ENCODE data around the gene PIK3C2B. TPM values are rescaled to one million over a fixed set of nuclear protein-coding genes. Genes with fewer than 3 reads are reported as not detected.

PIK3C2B gene
- total RNA-seq, 1 donor from 2014 or later: 31.8 TPM

- no peaks in the 10 kb centered on the region for H3K9me3 ChIP-seq (ENCODE audit: control insufficient read depth in 3 of 3, low read length in 3 of 3)
- H3K9ac ChIP-seq (ENCODE audit: low read depth in 1 of 3, low read length in 3 of 3): peak overlapping the region in 1 of 3 donors; percentile 30
- peaks cover 78 to 81% (median 79%) of the 10 kb centered on the region in 3 donors for H3K4me1 ChIP-seq (ENCODE audit: control insufficient read depth in 3 of 3, insufficient read depth in 3 of 3, low read length in 3 of 3)
- no peaks in the 10 kb centered on the region for H3K36me3 ChIP-seq (ENCODE audit: control insufficient read depth in 3 of 3, insufficient read depth in 3 of 3, low read length in 3 of 3)
- no peak overlapping the region for H3K27ac ChIP-seq (ENCODE audit: low read depth, low read length)
- no peak overlapping the region for H3K4me3 ChIP-seq (ENCODE audit: low read length in 3 of 3)
- H3K27me3 ChIP-seq (ENCODE audit: control insufficient read depth in 3 of 3, insufficient read depth in 3 of 3, low read length in 3 of 3): no peaks in the 10 kb centered on the region
Observed at GRCh38 chr1:204480515-204480914, 14.1 kb downstream of the PIK3C2B start.

GRCh38 chr1:204479387-204480136 lies 15.0 kb downstream of the PIK3C2B start:
- Histone ChIP-seq H3K9ac (ENCODE audit: low read depth in 1 of 3, low read length in 3 of 3) (peak overlapping the region in 1 of 3 donors; percentile 25), H3K9me3 (ENCODE audit: control insufficient read depth in 3 of 3, low read length in 3 of 3) (no peaks in the 10 kb centered on the region), H3K4me1 (ENCODE audit: control insufficient read depth in 3 of 3, insufficient read depth in 3 of 3, low read length in 3 of 3) (peaks cover 84 to 89% (median 87%) of the 10 kb centered on the region in 3 donors), H3K27ac (ENCODE audit: low read depth, low read length) (no peak overlapping the region), H3K4me3 (ENCODE audit: low read length in 3 of 3) (no peak overlapping the region), H3K27me3 (ENCODE audit: control insufficient read depth in 3 of 3, insufficient read depth in 3 of 3, low read length in 3 of 3) (no peaks in the 10 kb centered on the region), H3K36me3 (ENCODE audit: control insufficient read depth in 3 of 3, insufficient read depth in 3 of 3, low read length in 3 of 3) (no peaks in the 10 kb centered on the region)

- H3K27me3 ChIP-seq (ENCODE audit: control insufficient read depth in 3 of 3, insufficient read depth in 3 of 3, low read length in 3 of 3): no peaks in the 10 kb centered on the region
- H3K4me3 ChIP-seq (ENCODE audit: low read length in 3 of 3): peak overlapping the region in 1 of 3 donors; percentile 20
- H3K9me3 ChIP-seq (ENCODE audit: control insufficient read depth in 3 of 3, low read length in 3 of 3): no peaks in the 10 kb centered on the region
- no peaks in the 10 kb centered on the region for H3K36me3 ChIP-seq (ENCODE audit: control insufficient read depth in 3 of 3, insufficient read depth in 3 of 3, low read length in 3 of 3)
- H3K9ac ChIP-seq (ENCODE audit: low read depth in 1 of 3, low read length in 3 of 3): peak overlapping the region in 2 of 3 donors; percentile 10 to 19
- H3K4me1 ChIP-seq (ENCODE audit: control insufficient read depth in 3 of 3, insufficient read depth in 3 of 3, low read length in 3 of 3): peaks cover 84 to 92% (median 89%) of the 10 kb centered on the region in 3 donors
- no peak overlapping the region for H3K27ac ChIP-seq (ENCODE audit: low read depth, low read length)
Observed at GRCh38 chr1:204478921-204479320, 15.7 kb downstream of the PIK3C2B start.

- H3K36me3 ChIP-seq (ENCODE audit: control insufficient read depth in 3 of 3, insufficient read depth in 3 of 3, low read length in 3 of 3): no peaks in the 10 kb centered on the region
- H3K4me1 ChIP-seq (ENCODE audit: control insufficient read depth in 3 of 3, insufficient read depth in 3 of 3, low read length in 3 of 3): peaks cover 82 to 87% (median 83%) of the 10 kb centered on the region in 3 donors
- H3K9ac ChIP-seq (ENCODE audit: low read depth in 1 of 3, low read length in 3 of 3): peak overlapping the region in 1 of 3 donors; percentile 10
- H3K27me3 ChIP-seq (ENCODE audit: control insufficient read depth in 3 of 3, insufficient read depth in 3 of 3, low read length in 3 of 3): no peaks in the 10 kb centered on the region
- peak overlapping the region in 1 of 3 donors; percentile 20 for H3K4me3 ChIP-seq (ENCODE audit: low read length in 3 of 3)
- H3K9me3 ChIP-seq (ENCODE audit: control insufficient read depth in 3 of 3, low read length in 3 of 3): no peaks in the 10 kb centered on the region
- H3K27ac ChIP-seq (ENCODE audit: low read depth, low read length): no peak overlapping the region
Observed at GRCh38 chr1:204478172-204478899, 16.3 kb downstream of the PIK3C2B start.

GRCh38 chr1:204477036-204477740 lies 17.4 kb downstream of the PIK3C2B start:
- Histone ChIP-seq H3K9me3 (ENCODE audit: control insufficient read depth in 3 of 3, low read length in 3 of 3) (no peaks in the 10 kb centered on the region), H3K27ac (ENCODE audit: low read depth, low read length) (no peak overlapping the region), H3K4me3 (ENCODE audit: low read length in 3 of 3) (peak overlapping the region in 1 of 3 donors; percentile 35), H3K36me3 (ENCODE audit: control insufficient read depth in 3 of 3, insufficient read depth in 3 of 3, low read length in 3 of 3) (no peaks in the 10 kb centered on the region), H3K4me1 (ENCODE audit: control insufficient read depth in 3 of 3, insufficient read depth in 3 of 3, low read length in 3 of 3) (peaks cover 73 to 78% (median 75%) of the 10 kb centered on the region in 3 donors), H3K9ac (ENCODE audit: low read depth in 1 of 3, low read length in 3 of 3) (peak overlapping the region in 2 of 3 donors; percentile 3 to 16), H3K27me3 (ENCODE audit: control insufficient read depth in 3 of 3, insufficient read depth in 3 of 3, low read length in 3 of 3) (no peaks in the 10 kb centered on the region)

- Histone ChIP-seq H3K4me1 (ENCODE audit: control insufficient read depth in 3 of 3, insufficient read depth in 3 of 3, low read length in 3 of 3) (peaks cover 67 to 71% (median 69%) of the 10 kb centered on the region in 3 donors), H3K27ac (ENCODE audit: low read depth, low read length) (no peak overlapping the region)
Observed at GRCh38 chr1:204476563-204476962, 18.0 kb downstream of the PIK3C2B start.

GRCh38 chr1:204475656-204476432 lies 18.8 kb downstream of the PIK3C2B start:
- H3K9ac ChIP-seq (ENCODE audit: low read depth in 1 of 3, low read length in 3 of 3): peak overlapping the region in 1 of 3 donors; percentile 54
- H3K36me3 ChIP-seq (ENCODE audit: control insufficient read depth in 3 of 3, insufficient read depth in 3 of 3, low read length in 3 of 3): no peaks in the 10 kb centered on the region
- no peaks in the 10 kb centered on the region for H3K9me3 ChIP-seq (ENCODE audit: control insufficient read depth in 3 of 3, low read length in 3 of 3)
- peaks cover 60 to 65% (median 63%) of the 10 kb centered on the region in 3 donors for H3K4me1 ChIP-seq (ENCODE audit: control insufficient read depth in 3 of 3, insufficient read depth in 3 of 3, low read length in 3 of 3)
- H3K27me3 ChIP-seq (ENCODE audit: control insufficient read depth in 3 of 3, insufficient read depth in 3 of 3, low read length in 3 of 3): no peaks in the 10 kb centered on the region
- H3K27ac ChIP-seq (ENCODE audit: low read depth, low read length): peak overlapping the region; percentile 38
- H3K4me3 ChIP-seq (ENCODE audit: low read length in 3 of 3): peak overlapping the region in 2 of 3 donors; percentile 4 to 29

More at GRCh38 chr1:204476563-204476962, 18.0 kb downstream of the PIK3C2B start:
- no peaks in the 10 kb centered on the region for H3K27me3 ChIP-seq (ENCODE audit: control insufficient read depth in 3 of 3, insufficient read depth in 3 of 3, low read length in 3 of 3)
- no peaks in the 10 kb centered on the region for H3K36me3 ChIP-seq (ENCODE audit: control insufficient read depth in 3 of 3, insufficient read depth in 3 of 3, low read length in 3 of 3)
- no peak overlapping the region for H3K9ac ChIP-seq (ENCODE audit: low read depth in 1 of 3, low read length in 3 of 3)
- no peaks in the 10 kb centered on the region for H3K9me3 ChIP-seq (ENCODE audit: control insufficient read depth in 3 of 3, low read length in 3 of 3)
- H3K4me3 ChIP-seq (ENCODE audit: low read length in 3 of 3): no peak overlapping the region

GRCh38 chr1:204473400-204473965 lies 21.1 kb downstream of the PIK3C2B start:
- peaks cover 0 to 7% (median 2%) of the 10 kb centered on the region in 3 donors for H3K36me3 ChIP-seq (ENCODE audit: control insufficient read depth in 3 of 3, insufficient read depth in 3 of 3, low read length in 3 of 3)
- no peak overlapping the region for H3K27ac ChIP-seq (ENCODE audit: low read depth, low read length)

GRCh38 chr1:204472660-204473059 lies 21.9 kb downstream of the PIK3C2B start:
- Histone ChIP-seq H3K9ac (ENCODE audit: low read depth in 1 of 3, low read length in 3 of 3) (no peak overlapping the region), H3K36me3 (ENCODE audit: control insufficient read depth in 3 of 3, insufficient read depth in 3 of 3, low read length in 3 of 3) (peaks cover 0 to 7% (median 2%) of the 10 kb centered on the region in 3 donors), H3K27ac (ENCODE audit: low read depth, low read length) (no peak overlapping the region), H3K9me3 (ENCODE audit: control insufficient read depth in 3 of 3, low read length in 3 of 3) (no peaks in the 10 kb centered on the region), H3K4me3 (ENCODE audit: low read length in 3 of 3) (no peak overlapping the region), H3K4me1 (ENCODE audit: control insufficient read depth in 3 of 3, insufficient read depth in 3 of 3, low read length in 3 of 3) (peaks cover 41 to 50% (median 48%) of the 10 kb centered on the region in 3 donors), H3K27me3 (ENCODE audit: control insufficient read depth in 3 of 3, insufficient read depth in 3 of 3, low read length in 3 of 3) (no peaks in the 10 kb centered on the region)

More at GRCh38 chr1:204473400-204473965, 21.1 kb downstream of the PIK3C2B start:
- Histone ChIP-seq H3K4me1 (ENCODE audit: control insufficient read depth in 3 of 3, insufficient read depth in 3 of 3, low read length in 3 of 3) (peaks cover 43 to 50% (median 49%) of the 10 kb centered on the region in 3 donors), H3K9me3 (ENCODE audit: control insufficient read depth in 3 of 3, low read length in 3 of 3) (no peaks in the 10 kb centered on the region), H3K27me3 (ENCODE audit: control insufficient read depth in 3 of 3, insufficient read depth in 3 of 3, low read length in 3 of 3) (no peaks in the 10 kb centered on the region), H3K9ac (ENCODE audit: low read depth in 1 of 3, low read length in 3 of 3) (no peak overlapping the region), H3K4me3 (ENCODE audit: low read length in 3 of 3) (no peak overlapping the region)

Data from skeletal muscle tissue (tissue), 4 donors.